ENCODE results near the gene LAIR2.

Gene LAIR2

GRCh38 chr19:54534156-54534555 lies 31.5 kb downstream of the LAIR2 start:
- no peak for DNase-seq (ENCODE audit: low read depth, low spot score)

GRCh38 chr19:54535601-54536000 lies 33.0 kb downstream of the LAIR2 start:
- DNase-seq (ENCODE audit: low read depth, low spot score) = no peak

GRCh38 chr19:54536956-54537355 lies 34.3 kb downstream of the LAIR2 start:
- no peak for DNase-seq (ENCODE audit: low read depth, low spot score)

GRCh38 chr19:54541712-54542111 lies 39.1 kb downstream of the LAIR2 start:
- DNase-seq (ENCODE audit: low read depth, low spot score) = no peak

GRCh38 chr19:54548806-54549205 lies 46.2 kb downstream of the LAIR2 start:
- DNase-seq (ENCODE audit: low read depth, low spot score) = no peak

- DNase-seq (ENCODE audit: low read depth, low spot score) = no peak
These were observed 46.6 kb downstream of the LAIR2 start for GRCh38 chr19:54549224-54549623.

GRCh38 chr19:54551293-54551692 lies 48.7 kb downstream of the LAIR2 start:
- no peak for DNase-seq (ENCODE audit: low read depth, low spot score)

- no peak for DNase-seq (ENCODE audit: low read depth, low spot score)
These were observed 49.6 kb downstream of the LAIR2 start for GRCh38 chr19:54551950-54552912.

GRCh38 chr19:54552913-54553310 lies 50.3 kb downstream of the LAIR2 start:
- DNase-seq (ENCODE audit: low read depth, low spot score) = no peak

- no peak for DNase-seq (ENCODE audit: low read depth, low spot score)
These were observed 51.4 kb downstream of the LAIR2 start for GRCh38 chr19:54554006-54554405.

- no peak for DNase-seq (ENCODE audit: low read depth, low spot score)
These were observed 52.3 kb downstream of the LAIR2 start for GRCh38 chr19:54554896-54555295.

- no peak for DNase-seq (ENCODE audit: low read depth, low spot score)
These were observed 53.6 kb downstream of the LAIR2 start for GRCh38 chr19:54556194-54556593.

- no peak for DNase-seq (ENCODE audit: low read depth, low spot score)
These were observed 55.7 kb downstream of the LAIR2 start for GRCh38 chr19:54558339-54558738.

All from activated naive CD8-positive, alpha-beta T cell treated with anti-CD3 and anti-CD28 coated beads, Interleukin-2, amount 50 U/mL, for 16 hours (primary cell).